Neural cell (in vitro differentiated cells): Measurements from ENCODE around the gene SLC35E1. TPM values are rescaled to one million over a fixed set of nuclear protein-coding genes. Genes with fewer than 3 reads are reported as not detected.

ENCODE experiments used
- H2AFZ ChIP-seq: fragments of 200-600, 300-800 bp; sonication (generic), shearing (Covaris generic); 2 replicates; pipeline ENCODE4 v1.6.0; 2014; ENCODE audit warnings: low read depth, mild to moderate bottlenecking, antibody characterized with exemption, low read length, moderate library complexity
- H3F3A ChIP-seq: fragments of 200-600 bp; shearing (Covaris generic); 2 replicates; pipeline ENCODE4 v1.6.1; 2016; ENCODE audit warnings: mild to moderate bottlenecking, moderate library complexity, mixed read lengths, antibody characterized with exemption, low read length; ENCODE audit not compliant: insufficient read depth, poor library complexity, severe bottlenecking
- H3K27ac ChIP-seq: fragments of 200-600, 300-800 bp; sonication (generic), shearing (Covaris generic); 2 replicates; pipeline ENCODE4 v1.5.1; 2014; ENCODE audit warnings: mild to moderate bottlenecking, low read length, moderate library complexity
- H3K27me3 ChIP-seq: fragments of 300-800, 200-600 bp; sonication (generic), shearing (Covaris generic); 2 replicates; pipeline ENCODE4 v1.6.0; 2014; ENCODE audit warnings: mild to moderate bottlenecking, low read depth, low read length, moderate library complexity; ENCODE audit not compliant: insufficient read depth
- H3K36me3 ChIP-seq: fragments of 300-800, 200-600 bp; sonication (generic), shearing (Covaris generic); 2 replicates; pipeline ENCODE4 v1.5.1; 2014; ENCODE audit warnings: mild to moderate bottlenecking, antibody characterized with exemption, low read length, moderate library complexity; ENCODE audit not compliant: insufficient read depth
- H3K4me2 ChIP-seq: fragments of 300-800, 200-600 bp; sonication (generic), shearing (Covaris generic); 2 replicates; pipeline ENCODE4 v1.6.0; 2014; ENCODE audit warnings: mild to moderate bottlenecking, low read length
- H3K4me3 ChIP-seq: fragments of 300-800, 200-600 bp; sonication (generic), shearing (Covaris generic); 2 replicates; pipeline ENCODE4 v1.5.1; 2014; ENCODE audit warnings: mild to moderate bottlenecking, low read length, moderate library complexity
- H3K79me2 ChIP-seq: fragments of 200-600 bp; shearing (Covaris generic); replicated peaks from 2 replicates; pipeline ENCODE4 v1.6.0; 2014; ENCODE audit warnings: mild to moderate bottlenecking, low read length, moderate library complexity; ENCODE audit not compliant: insufficient read depth
- H3K9ac ChIP-seq: fragments of 300-800, 200-600 bp; sonication (generic), shearing (Covaris generic); 2 replicates; pipeline ENCODE4 v1.6.1; 2016; ENCODE audit warnings: mild to moderate bottlenecking, low read length, mixed read lengths
- H3K9me2 ChIP-seq: fragments of 200-600 bp; shearing (Covaris generic); 2 replicates; pipeline ENCODE4 v1.6.1; 2016; ENCODE audit warnings: mild to moderate bottlenecking, low read length, mixed read lengths; ENCODE audit not compliant: insufficient read depth
- H3K9me3 ChIP-seq: fragments of 200-600, 300-800 bp; sonication (generic), shearing (Covaris generic); 2 replicates; pipeline ENCODE4 v1.6.1; 2016; ENCODE audit warnings: mild to moderate bottlenecking, mixed run types, low read length, moderate library complexity, mixed read lengths
- H4K20me1 ChIP-seq: fragments of 200-600 bp; shearing (Covaris generic); 2 replicates; pipeline ENCODE4 v1.6.1; 2016; ENCODE audit warnings: mild to moderate bottlenecking, mixed run types; ENCODE audit not compliant: insufficient read depth
- CTCF ChIP-seq: fragments of 450-650 bp; IDR thresholded peaks from 2 replicates; pipeline ENCODE4 v1.5.1; 2014; ENCODE audit warnings: antibody characterized with exemption, mild to moderate bottlenecking, moderate library complexity; ENCODE audit not compliant: poor library complexity, severe bottlenecking
- EP300 ChIP-seq: fragments of 450-650 bp; conservative IDR thresholded peaks from 2 replicates; pipeline ENCODE4 v1.6.1; 2014; ENCODE audit warnings: antibody characterized with exemption, mild to moderate bottlenecking, moderate library complexity; ENCODE audit not compliant: poor library complexity, severe bottlenecking
- EZH2 ChIP-seq: fragments of 200-600, 300-800 bp; shearing (Covaris generic), sonication (generic); IDR thresholded peaks from 2 replicates; pipeline ENCODE4 v1.6.1; 2014; ENCODE audit warnings: antibody characterized with exemption, low read length, borderline replicate concordance, mild to moderate bottlenecking; ENCODE audit not compliant: insufficient read depth, poor library complexity, severe bottlenecking
- MXI1 ChIP-seq: fragments of 450-650 bp; conservative IDR thresholded peaks from 2 replicates; pipeline ENCODE4 v1.6.1; 2014; ENCODE audit warnings: antibody characterized with exemption, mild to moderate bottlenecking; ENCODE audit not compliant: poor library complexity, severe bottlenecking
- POLR2AphosphoS5 ChIP-seq: IDR thresholded peaks from 2 replicates; pipeline ENCODE4 v1.6.1; 2012
- RAD21 ChIP-seq: fragments of 450-650 bp; conservative IDR thresholded peaks from 2 replicates; pipeline ENCODE4 v1.6.1; 2014; ENCODE audit warnings: antibody characterized with exemption, mild to moderate bottlenecking, moderate library complexity
- REST ChIP-seq: IDR thresholded peaks from 2 replicates; pipeline ENCODE4 v1.6.1; 2012; ENCODE audit warnings: borderline replicate concordance
- SMC3 ChIP-seq: fragments of 450-650 bp; conservative IDR thresholded peaks from 2 replicates; pipeline ENCODE4 v1.6.1; 2014; ENCODE audit warnings: antibody characterized with exemption, mild to moderate bottlenecking, moderate library complexity; ENCODE audit not compliant: poor library complexity
- TAF1 ChIP-seq: IDR thresholded peaks from 2 replicates; pipeline ENCODE4 v1.6.1; 2012; ENCODE audit warnings: low read depth
- polyA plus RNA-seq: library from polyadenylated mRNA; depleted of rRNA; stranded (reverse); fragments of >200 nt; gene quantifications from 2 replicates; pipeline ENCODE4 v1.2.3, GENCODE V29; 2014

SLC35E1 gene
- polyA plus RNA-seq, 1 donor from 2014 or later: 23.9 TPM

GRCh38 chr19:16594681-16595091, 22.5 kb upstream of the SLC35E1 start:
- Histone ChIP-seq H3K36me3 (no peaks in the 10 kb centered on the region), H4K20me1 (no peaks in the 10 kb centered on the region), H3F3A (no peaks in the 10 kb centered on the region), H3K9me2 (no peaks in the 10 kb centered on the region), H3K27me3 (no peaks in the 10 kb centered on the region), H3K79me2 (peaks cover 29% of the 10 kb centered on the region), H3K27ac (no peak overlapping the region), H3K9me3 (no peaks in the 10 kb centered on the region), H2AFZ (no peak overlapping the region), H3K4me3 (no peak overlapping the region), H3K9ac (no peak overlapping the region), H3K4me2 (no peak overlapping the region)
- TF ChIP-seq RAD21 (no peak), REST (no peak), CTCF (no peak), EZH2 (no peak), TAF1 (no peak), MXI1 (no peak), POLR2AphosphoS5 (no peak), EP300 (no peak), SMC3 (no peak)

- no peak overlapping the region for H3K4me2 ChIP-seq
- H3K27ac ChIP-seq: no peak overlapping the region
- H3K79me2 ChIP-seq: peaks cover 29% of the 10 kb centered on the region
- no peaks in the 10 kb centered on the region for H4K20me1 ChIP-seq
- no peaks in the 10 kb centered on the region for H3K36me3 ChIP-seq
- no peaks in the 10 kb centered on the region for H3F3A ChIP-seq
- no peak overlapping the region for H2AFZ ChIP-seq
- no peaks in the 10 kb centered on the region for H3K9me2 ChIP-seq
- H3K9me3 ChIP-seq: no peaks in the 10 kb centered on the region
- H3K27me3 ChIP-seq: no peaks in the 10 kb centered on the region
- no peak overlapping the region for H3K9ac ChIP-seq
- TF ChIP-seq REST (no peak), EP300 (no peak), MXI1 (no peak), CTCF (no peak), EZH2 (no peak)
- no peak overlapping the region for H3K4me3 ChIP-seq
Measured at GRCh38 chr19:16594131-16594586, 21.9 kb upstream of the SLC35E1 start.
